Neutrophil (primary cell): ENCODE data around the gene MEOX2.

Source experiments
- H3K27ac ChIP-seq: fragments of 200-600 bp; sonication (generic); 2 replicates; pipeline ENCODE4 v1.5.1; 2016; ENCODE audit warnings: mild to moderate bottlenecking, moderate library complexity
- H3K27me3 ChIP-seq: fragments of 200-600 bp; sonication (generic); 2 replicates; pipeline ENCODE4 v1.6.0; 2016; ENCODE audit warnings: mild to moderate bottlenecking
- H3K36me3 ChIP-seq: fragments of 200-600 bp; sonication (generic); 2 replicates; pipeline ENCODE4 v1.5.1; 2017
- H3K4me1 ChIP-seq, 2 experiments: fragments of 200-600 bp in 1 of 2; sonication (generic) in 1 of 2; 1 replicate in 1 of 2; 2 replicates in 1 of 2; pipeline versions ENCODE4 v1.5.1 to v1.6.1; 2013 to 2016; ENCODE audit warnings: low read depth in 1 of 2, low read length in 1 of 2, mild to moderate bottlenecking in 1 of 2, moderate library complexity in 1 of 2; ENCODE audit not compliant: control insufficient read depth in 1 of 2, insufficient read depth in 1 of 2
- H3K4me3 ChIP-seq, 2 experiments: fragments of 200-600 bp in 1 of 2; sonication (generic) in 1 of 2; 1 replicate in 1 of 2; 2 replicates in 1 of 2; pipeline ENCODE4 v1.5.1; 2013 to 2016; ENCODE audit warnings: low read depth in 1 of 2, low read length in 1 of 2, mild to moderate bottlenecking in 1 of 2, moderate library complexity in 1 of 2
- H3K9me3 ChIP-seq: fragments of 200-600 bp; sonication (generic); 2 replicates; pipeline ENCODE4 v1.5.1; 2016
- TF ChIP-seq, protein P1 (sequence below): fragments of 200-600 bp; sonication (generic); IDR thresholded peaks from 2 replicates; pipeline ENCODE4 v1.5.1; 2016; ENCODE audit warnings: antibody characterized with exemption

The MEOX2 gene

GRCh38 chr7:15688911-15689310, 2.4 kb upstream of the MEOX2 start:
- no peaks in the 10 kb centered on the region for H3K4me1 ChIP-seq
- H3K9me3 ChIP-seq = no peaks in the 10 kb centered on the region
- TF ChIP-seq, protein P1, sequence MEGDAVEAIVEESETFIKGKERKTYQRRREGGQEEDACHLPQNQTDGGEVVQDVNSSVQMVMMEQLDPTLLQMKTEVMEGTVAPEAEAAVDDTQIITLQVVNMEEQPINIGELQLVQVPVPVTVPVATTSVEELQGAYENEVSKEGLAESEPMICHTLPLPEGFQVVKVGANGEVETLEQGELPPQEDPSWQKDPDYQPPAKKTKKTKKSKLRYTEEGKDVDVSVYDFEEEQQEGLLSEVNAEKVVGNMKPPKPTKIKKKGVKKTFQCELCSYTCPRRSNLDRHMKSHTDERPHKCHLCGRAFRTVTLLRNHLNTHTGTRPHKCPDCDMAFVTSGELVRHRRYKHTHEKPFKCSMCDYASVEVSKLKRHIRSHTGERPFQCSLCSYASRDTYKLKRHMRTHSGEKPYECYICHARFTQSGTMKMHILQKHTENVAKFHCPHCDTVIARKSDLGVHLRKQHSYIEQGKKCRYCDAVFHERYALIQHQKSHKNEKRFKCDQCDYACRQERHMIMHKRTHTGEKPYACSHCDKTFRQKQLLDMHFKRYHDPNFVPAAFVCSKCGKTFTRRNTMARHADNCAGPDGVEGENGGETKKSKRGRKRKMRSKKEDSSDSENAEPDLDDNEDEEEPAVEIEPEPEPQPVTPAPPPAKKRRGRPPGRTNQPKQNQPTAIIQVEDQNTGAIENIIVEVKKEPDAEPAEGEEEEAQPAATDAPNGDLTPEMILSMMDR = no peak
- H3K4me3 ChIP-seq = no peak overlapping the region
- no peaks in the 10 kb centered on the region for H3K36me3 ChIP-seq
- H3K27me3 ChIP-seq = peaks cover 69% of the 10 kb centered on the region
- H3K27ac ChIP-seq = no peak overlapping the region

- H3K27me3 ChIP-seq = peaks cover 75% of the 10 kb centered on the region
- H3K9me3 ChIP-seq = no peaks in the 10 kb centered on the region
- no peak overlapping the region for H3K27ac ChIP-seq
- H3K36me3 ChIP-seq = no peaks in the 10 kb centered on the region
- TF ChIP-seq, protein P1 = no peak
- no peaks in the 10 kb centered on the region for H3K4me1 ChIP-seq
- no peak overlapping the region for H3K4me3 ChIP-seq
Observed at GRCh38 chr7:15688279-15688626, 1.8 kb upstream of the MEOX2 start.

- Histone ChIP-seq H3K4me3 (no peak overlapping the region), H3K4me1 (no peaks in the 10 kb centered on the region), H3K36me3 (no peaks in the 10 kb centered on the region), H3K9me3 (no peaks in the 10 kb centered on the region), H3K27me3 (peaks cover 81% of the 10 kb centered on the region), H3K27ac (no peak overlapping the region)
- TF ChIP-seq, protein P1 = no peak
Observed at GRCh38 chr7:15687546-15688278, 1.2 kb upstream of the MEOX2 start.

- no peaks in the 10 kb centered on the region for H3K36me3 ChIP-seq
- H3K27ac ChIP-seq = no peak overlapping the region
- no peak overlapping the region for H3K4me3 ChIP-seq
- no peaks in the 10 kb centered on the region for H3K4me1 ChIP-seq
- TF ChIP-seq, protein P1 = no peak
- H3K9me3 ChIP-seq = no peaks in the 10 kb centered on the region
- peaks cover 87% of the 10 kb centered on the region for H3K27me3 ChIP-seq
Observed at GRCh38 chr7:15686957-15687545, 568 bp upstream of the MEOX2 start.

- Histone ChIP-seq H3K27me3 (peaks cover 96% of the 10 kb centered on the region), H3K27ac (no peak overlapping the region), H3K36me3 (no peaks in the 10 kb centered on the region), H3K4me1 (no peaks in the 10 kb centered on the region), H3K4me3 (no peak overlapping the region), H3K9me3 (no peaks in the 10 kb centered on the region)
- TF ChIP-seq, protein P1 = no peak
Observed at GRCh38 chr7:15685358-15686294, 857 bp downstream of the MEOX2 start.
